ENCODE data around the gene TMEM121.

TMEM121 gene

GRCh38 chr14:105495990-105496830 is 30.2 kb upstream of the TMEM121 start:
- Histone ChIP-seq H3K36me3 (ENCODE audit: low read length) (no peaks in the 10 kb centered on the region), H3K27me3 (ENCODE audit: low read length) (no peaks in the 10 kb centered on the region), H3K79me2 (ENCODE audit: insufficient read depth, low read length) (no peaks in the 10 kb centered on the region), H4K20me1 (ENCODE audit: low read depth, low read length) (no peaks in the 10 kb centered on the region), H3K9ac (ENCODE audit: low read length) (no peak overlapping the region), H3K9me2 (replicated peaks; ENCODE audit: insufficient read depth, low read length) (no peaks in the 10 kb centered on the region), H2AFZ (ENCODE audit: low read depth, low read length, severe bottlenecking) (no peak overlapping the region), H3K4me2 (ENCODE audit: low read depth, low read length, poor library complexity, severe bottlenecking) (no peak overlapping the region), H3K27ac (ENCODE audit: low read depth, low read length) (no peak overlapping the region), H3K9me3 (ENCODE audit: insufficient read depth, low read length) (no peaks in the 10 kb centered on the region), H3F3A (ENCODE audit: insufficient read depth) (peaks cover 5% of the 10 kb centered on the region; the same call in 1 of the 2 replicates), H3K4me3 (ENCODE audit: insufficient read depth, low read length, poor library complexity, severe bottlenecking) (no peak overlapping the region)
- TF ChIP-seq EZH2phosphoT487 (conservative IDR thresholded peaks at IDR 0.05; ENCODE audit: low read length) (no peak), CTCF (IDR thresholded peaks at IDR 0.05; ENCODE audit: insufficient read depth, low read length, poor library complexity, severe bottlenecking) (no peak)

- H3F3A ChIP-seq (ENCODE audit: insufficient read depth): 0 out of 2 replicates have a peak, but pooled peaks cover 2% of the 10 kb centered on the region
- TF ChIP-seq EZH2phosphoT487 (conservative IDR thresholded peaks at IDR 0.05; ENCODE audit: low read length): no peak
- TF ChIP-seq CTCF (IDR thresholded peaks at IDR 0.05; ENCODE audit: insufficient read depth, low read length, poor library complexity, severe bottlenecking): no peak
- H2AFZ ChIP-seq (ENCODE audit: low read depth, low read length, severe bottlenecking): no peak overlapping the region
- H3K9me2 ChIP-seq (replicated peaks; ENCODE audit: insufficient read depth, low read length): no peaks in the 10 kb centered on the region
- H3K4me3 ChIP-seq (ENCODE audit: insufficient read depth, low read length, poor library complexity, severe bottlenecking): no peak overlapping the region
- H3K27ac ChIP-seq (ENCODE audit: low read depth, low read length): no peak overlapping the region
- H4K20me1 ChIP-seq (ENCODE audit: low read depth, low read length): no peaks in the 10 kb centered on the region
- H3K27me3 ChIP-seq (ENCODE audit: low read length): no peaks in the 10 kb centered on the region
- no peak overlapping the region for H3K4me2 ChIP-seq (ENCODE audit: low read depth, low read length, poor library complexity, severe bottlenecking)
- no peaks in the 10 kb centered on the region for H3K36me3 ChIP-seq (ENCODE audit: low read length)
- H3K9ac ChIP-seq (ENCODE audit: low read length): no peak overlapping the region
- no peaks in the 10 kb centered on the region for H3K9me3 ChIP-seq (ENCODE audit: insufficient read depth, low read length)
- H3K79me2 ChIP-seq (ENCODE audit: insufficient read depth, low read length): no peaks in the 10 kb centered on the region
Measured at GRCh38 chr14:105496831-105497591, 29.4 kb upstream of the TMEM121 start.

- no peaks in the 10 kb centered on the region for H3K79me2 ChIP-seq (ENCODE audit: insufficient read depth, low read length)
- no peaks in the 10 kb centered on the region for H3F3A ChIP-seq (ENCODE audit: insufficient read depth)
- no peak overlapping the region for H3K27ac ChIP-seq (ENCODE audit: low read depth, low read length)
- no peak overlapping the region for H3K4me3 ChIP-seq (ENCODE audit: insufficient read depth, low read length, poor library complexity, severe bottlenecking)
- H3K36me3 ChIP-seq (ENCODE audit: low read length): no peaks in the 10 kb centered on the region
- no peaks in the 10 kb centered on the region for H4K20me1 ChIP-seq (ENCODE audit: low read depth, low read length)
- H2AFZ ChIP-seq (ENCODE audit: low read depth, low read length, severe bottlenecking): no peak overlapping the region
- H3K9ac ChIP-seq (ENCODE audit: low read length): no peak overlapping the region
- no peaks in the 10 kb centered on the region for H3K9me2 ChIP-seq (replicated peaks; ENCODE audit: insufficient read depth, low read length)
- H3K4me2 ChIP-seq (ENCODE audit: low read depth, low read length, poor library complexity, severe bottlenecking): no peak overlapping the region
- H3K27me3 ChIP-seq (ENCODE audit: low read length): no peaks in the 10 kb centered on the region
- no peaks in the 10 kb centered on the region for H3K9me3 ChIP-seq (ENCODE audit: insufficient read depth, low read length)
- TF ChIP-seq EZH2phosphoT487 (conservative IDR thresholded peaks at IDR 0.05; ENCODE audit: low read length): no peak
- TF ChIP-seq CTCF (IDR thresholded peaks at IDR 0.05; ENCODE audit: insufficient read depth, low read length, poor library complexity, severe bottlenecking): no peak
Measured at GRCh38 chr14:105497671-105498429, 28.5 kb upstream of the TMEM121 start.
